ENCODE results near the gene FAM117A.
"Not testable (repeated sequence)": the region's sequence is repeated elsewhere in the genome, so short reads cannot be mapped to it uniquely, and the experiment has no call there.

Gene FAM117A

GRCh38 chr17:49741009-49741691, 22.8 kb downstream of the FAM117A start:
- DNase-seq (ENCODE audit: low read depth) = no peak

GRCh38 chr17:49739641-49740271, 24.2 kb downstream of the FAM117A start:
- DNase-seq (ENCODE audit: low read depth) = peak; percentile 97

- DNase-seq (ENCODE audit: low read depth) = no peak
Measured at GRCh38 chr17:49738456-49739163, 25.3 kb downstream of the FAM117A start.

- DNase-seq (ENCODE audit: low read depth) = no peak
Measured at GRCh38 chr17:49734515-49735490, 29.1 kb downstream of the FAM117A start.

- DNase-seq (ENCODE audit: low read depth) = no peak
Measured at GRCh38 chr17:49731435-49731831, 32.5 kb downstream of the FAM117A start.

- DNase-seq (ENCODE audit: low read depth) = no peak
Measured at GRCh38 chr17:49730785-49731434, 33.0 kb downstream of the FAM117A start.

- DNase-seq (ENCODE audit: low read depth) = no peak
Measured at GRCh38 chr17:49730078-49730784, 33.7 kb downstream of the FAM117A start.

- DNase-seq (ENCODE audit: low read depth) = no peak
Measured at GRCh38 chr17:49729069-49729468, 34.9 kb downstream of the FAM117A start.

- no peak for DNase-seq (ENCODE audit: low read depth)
Measured at GRCh38 chr17:49728425-49728824, 35.5 kb downstream of the FAM117A start.

GRCh38 chr17:49727380-49727779, 36.6 kb downstream of the FAM117A start:
- DNase-seq (ENCODE audit: low read depth) = no peak

- DNase-seq (ENCODE audit: low read depth) = no peak
Measured at GRCh38 chr17:49725452-49726130, 38.3 kb downstream of the FAM117A start.

- not testable (repeated sequence) for DNase-seq (ENCODE audit: low read depth)
Measured at GRCh38 chr17:49724552-49724951, 39.4 kb downstream of the FAM117A start.

GRCh38 chr17:49723423-49723822, 40.5 kb downstream of the FAM117A start:
- no peak for DNase-seq (ENCODE audit: low read depth)

GRCh38 chr17:49722066-49722465, 41.9 kb downstream of the FAM117A start:
- no peak for DNase-seq (ENCODE audit: low read depth)

- DNase-seq (ENCODE audit: low read depth) = no peak
Measured at GRCh38 chr17:49717371-49717861, 46.5 kb downstream of the FAM117A start.

- no peak for DNase-seq (ENCODE audit: low read depth)
Measured at GRCh38 chr17:49716668-49717364, 47.1 kb downstream of the FAM117A start.

- DNase-seq (ENCODE audit: low read depth) = peak; percentile 60
Measured at GRCh38 chr17:49715717-49716279, 48.1 kb downstream of the FAM117A start.

GRCh38 chr17:49715216-49715615, 48.7 kb downstream of the FAM117A start:
- DNase-seq (ENCODE audit: low read depth) = peak; percentile 42
